IMR-90 (cell line): Measurements from ENCODE around the gene PPAN. TPM values are rescaled to one million over a fixed set of nuclear protein-coding genes. Genes with fewer than 3 reads are reported as not detected.

Experiments
- ATAC-seq: fragments of 200-7000 bp; cut with Tn5 transposase; 2 replicates; pipeline ENCODE4 v1.9.1; 2020; ENCODE audit warnings: low read depth, mild to moderate bottlenecking, moderate library complexity
- BruUV-seq: library from RNA; stranded (reverse); fragments of 400-500 nt; replicated peaks from 2 replicates; lab custom pipeline; 2021; lab: Mats Ljungman, UMichigan
- CTCF ChIA-PET: fragments of 300-600 bp; formaldehyde crosslinking; extraction: SDS; loops from one replicate; lab custom pipeline; 2021; ENCODE audit warnings: antibody characterized with exemption; lab: Yijun Ruan, JAX
- POLR2A ChIA-PET: fragments of 300-600 bp; sonication (Branson Sonifier 250); formaldehyde crosslinking; loops from one replicate; lab custom pipeline; 2022; ENCODE audit warnings: antibody characterized with exemption; ENCODE audit not compliant: unreplicated experiment; lab: Charles Lee
- DNase-seq: peaks from one replicate; pipeline ENCODE4 v3.0.0; 2013
- H2AFZ ChIP-seq: replicated peaks from 2 replicates; pipeline ENCODE3; 2013; ENCODE audit warnings: low read length, mild to moderate bottlenecking; ENCODE audit not compliant: poor library complexity
- H2AK5ac ChIP-seq: 2 replicates; pipeline ENCODE4 v1.6.1; 2013; ENCODE audit warnings: low read depth, low read length, inconsistent platforms
- H2AK9ac ChIP-seq: replicated peaks from 2 replicates; pipeline ENCODE3; 2013; ENCODE audit warnings: mild to moderate bottlenecking, low read depth, low read length, moderate library complexity; ENCODE audit not compliant: poor library complexity
- H2BK120ac ChIP-seq: 2 replicates; pipeline ENCODE4 v1.6.1; 2013; ENCODE audit warnings: low read depth, low read length, inconsistent platforms
- H2BK15ac ChIP-seq: 3 replicates; pipeline ENCODE4 v1.6.1; 2013; ENCODE audit warnings: low read depth, low read length, inconsistent platforms
- H2BK20ac ChIP-seq: 2 replicates; pipeline ENCODE4 v1.6.1; 2013; ENCODE audit warnings: low read depth, mild to moderate bottlenecking, inconsistent platforms, low read length, moderate library complexity
- H2BK5ac ChIP-seq: 2 replicates; pipeline ENCODE4 v1.6.1; 2013; ENCODE audit warnings: mild to moderate bottlenecking, low read depth, low read length, inconsistent platforms; ENCODE audit not compliant: poor library complexity, severe bottlenecking
- H3K14ac ChIP-seq: replicated peaks from 2 replicates; pipeline ENCODE4 v1.6.1; 2013; ENCODE audit warnings: low read depth, low read length, inconsistent platforms
- H3K18ac ChIP-seq: 2 replicates; pipeline ENCODE4 v1.6.1; 2013; ENCODE audit warnings: low read depth, low read length, control low read depth
- H3K23ac ChIP-seq: 2 replicates; pipeline ENCODE4 v1.6.1; 2013; ENCODE audit warnings: low read depth, low read length, inconsistent platforms
- H3K27ac ChIP-seq: 2 replicates; pipeline ENCODE4 v1.5.1; 2013; ENCODE audit warnings: mild to moderate bottlenecking, control low read depth, low read length; ENCODE audit not compliant: insufficient read depth
- H3K27me3 ChIP-seq: 2 replicates; pipeline ENCODE4 v1.6.1; 2013; ENCODE audit warnings: low read length; ENCODE audit not compliant: control insufficient read depth, insufficient read depth
- H3K36me3 ChIP-seq: 2 replicates; pipeline ENCODE4 v1.6.1; 2013; ENCODE audit warnings: low read length, mixed read lengths; ENCODE audit not compliant: control insufficient read depth, insufficient read depth
- H3K4ac ChIP-seq: 2 replicates; pipeline ENCODE4 v1.6.1; 2013; ENCODE audit warnings: low read depth, low read length, inconsistent platforms
- H3K4me1 ChIP-seq: 2 replicates; pipeline ENCODE4 v1.6.1; 2013; ENCODE audit warnings: low read length, mixed read lengths; ENCODE audit not compliant: control insufficient read depth, insufficient read depth
- H3K4me2 ChIP-seq: 2 replicates; pipeline ENCODE4 v1.6.1; 2013; ENCODE audit warnings: low read depth, mild to moderate bottlenecking, control low read depth, low read length, moderate library complexity
- H3K4me3 ChIP-seq: 2 replicates; pipeline ENCODE4 v1.5.1; 2013; ENCODE audit warnings: low read depth, mild to moderate bottlenecking, control low read depth, low read length, moderate library complexity; ENCODE audit not compliant: insufficient read depth
- H3K56ac ChIP-seq: 2 replicates; pipeline ENCODE4 v1.6.1; 2013; ENCODE audit warnings: low read length, inconsistent platforms; ENCODE audit not compliant: insufficient read depth; ENCODE audit errors: extremely low read depth
- H3K79me1 ChIP-seq, 2 experiments: 2 replicates each; pipeline ENCODE4 v1.6.1; 2013; ENCODE audit warnings: low read length in 2 of 2, inconsistent platforms in 1 of 2, low read depth in 1 of 2
- H3K9ac ChIP-seq: 2 replicates; pipeline ENCODE4 v1.6.1; 2013; ENCODE audit warnings: low read depth, low read length, control low read depth
- H3K9me1 ChIP-seq: 2 replicates; pipeline ENCODE4 v1.6.1; 2013; ENCODE audit warnings: low read length, inconsistent platforms; ENCODE audit not compliant: insufficient read depth
- H3K9me3 ChIP-seq: 2 replicates; pipeline ENCODE4 v1.6.1; 2013; ENCODE audit warnings: low read length; ENCODE audit not compliant: control insufficient read depth, insufficient read depth
- H4K20me1 ChIP-seq: 2 replicates; pipeline ENCODE4 v1.6.1; 2013; ENCODE audit warnings: low read length, inconsistent platforms; ENCODE audit not compliant: insufficient read depth
- H4K5ac ChIP-seq: 2 replicates; pipeline ENCODE4 v1.6.1; 2013; ENCODE audit warnings: mild to moderate bottlenecking, low read depth, low read length, control low read depth
- H4K8ac ChIP-seq, 2 experiments: 2 replicates each; pipeline ENCODE4 v1.6.1; 2013; ENCODE audit warnings: low read depth in 2 of 2, low read length in 2 of 2, control low read depth in 1 of 2, inconsistent platforms in 1 of 2
- H4K91ac ChIP-seq: 2 replicates; pipeline ENCODE4 v1.6.1; 2013; ENCODE audit warnings: low read depth, low read length, inconsistent platforms; ENCODE audit not compliant: insufficient read depth
- BHLHE40 ChIP-seq: fragments of 150-350 bp; IDR thresholded peaks from 2 replicates; pipeline ENCODE4 v1.6.1; 2016; ENCODE audit warnings: mild to moderate bottlenecking, low read depth, low read length
- ELK1 ChIP-seq: fragments of 150-350 bp; IDR thresholded peaks from 2 replicates; pipeline ENCODE4 v1.6.1; 2016; ENCODE audit warnings: low read depth, mild to moderate bottlenecking, low read length, moderate library complexity, borderline replicate concordance
- FOS ChIP-seq: fragments of 150-350 bp; IDR thresholded peaks from 2 replicates; pipeline ENCODE4 v1.6.1; 2016; ENCODE audit warnings: low read depth, low read length
- MAFK ChIP-seq: IDR thresholded peaks from 2 replicates; pipeline ENCODE4 v1.6.1; 2012; ENCODE audit warnings: low read depth, low read length, improper control_type of control experiment
- MAZ ChIP-seq: IDR thresholded peaks from 2 replicates; pipeline ENCODE4 v1.6.1; 2012; ENCODE audit warnings: low read depth, mild to moderate bottlenecking, low read length, improper control_type of control experiment, moderate library complexity, borderline replicate concordance
- NFE2L2 ChIP-seq: fragments of 150-350 bp; IDR thresholded peaks from 2 replicates; pipeline ENCODE4 v1.6.1; 2016; ENCODE audit warnings: low read depth, mild to moderate bottlenecking, low read length
- RAD21 ChIP-seq: IDR thresholded peaks from 2 replicates; pipeline ENCODE4 v1.6.1; 2012; ENCODE audit warnings: low read length, improper control_type of control experiment
- SMC3 ChIP-seq: fragments of 150-350 bp; IDR thresholded peaks from 2 replicates; pipeline ENCODE4 v1.6.1; 2016; ENCODE audit warnings: low read depth, mild to moderate bottlenecking, antibody characterized with exemption, low read length, moderate library complexity
- USF2 ChIP-seq: fragments of 150-350 bp; IDR thresholded peaks from 2 replicates; pipeline ENCODE4 v1.6.1; 2017; ENCODE audit warnings: mild to moderate bottlenecking, antibody characterized with exemption, low read length, low read depth
- WGBS, 2 experiments: methylation state at CpG; one replicate each; pipeline versions ENCODE4 v1.1.5 to v1.1.7; 2013; ENCODE audit warnings: missing lambda C conversion rate in 2 of 2; ENCODE audit not compliant: insufficient read length in 1 of 2; ENCODE audit errors: extremely low coverage in 2 of 2; 5-methylcytosine and 5-hydroxymethylcytosine counted together
- dilution Hi-C: fragments of 300-500 bp; cut with HindIII; formaldehyde crosslinking; loops from one replicate; pipeline ENCODE4 v1.14.3; 2018; ENCODE audit warnings: low sequenced_read_pairs; ENCODE audit not compliant: unreplicated experiment
- in situ Hi-C: fragments of 300-500 bp; cut with MboI; formaldehyde crosslinking; loops from 3 replicates; pipeline ENCODE4 v1.14.3; 2019; ENCODE audit warnings: low sequenced_read_pairs, inconsistent platforms, mixed read lengths
- intact Hi-C: fragments of 100-400 bp; cut with micrococcal nuclease; formaldehyde crosslinking; loops from 2 replicates; pipeline ENCODE4 v1.10.0; 2022
- polyA plus RNA-seq, 3 experiments: library from polyadenylated mRNA; depleted of rRNA; stranded (reverse); fragments of >200 nt; gene quantifications; 2 replicates each; pipeline ENCODE4 v1.2.3, GENCODE V29; 2012; ENCODE audit warnings: low replicate concordance in 1 of 3
- total RNA-seq: library from RNA; depleted of rRNA; stranded (reverse); fragments of >200 nt; gene quantifications from 2 replicates; pipeline ENCODE4 v1.2.3, GENCODE V29; 2012

Gene PPAN
- total and polyA plus RNA-seq, 2 of the 4 experiments (the other 2 are of a cell fraction) = 24.0 to 41.6 TPM

DNA sequence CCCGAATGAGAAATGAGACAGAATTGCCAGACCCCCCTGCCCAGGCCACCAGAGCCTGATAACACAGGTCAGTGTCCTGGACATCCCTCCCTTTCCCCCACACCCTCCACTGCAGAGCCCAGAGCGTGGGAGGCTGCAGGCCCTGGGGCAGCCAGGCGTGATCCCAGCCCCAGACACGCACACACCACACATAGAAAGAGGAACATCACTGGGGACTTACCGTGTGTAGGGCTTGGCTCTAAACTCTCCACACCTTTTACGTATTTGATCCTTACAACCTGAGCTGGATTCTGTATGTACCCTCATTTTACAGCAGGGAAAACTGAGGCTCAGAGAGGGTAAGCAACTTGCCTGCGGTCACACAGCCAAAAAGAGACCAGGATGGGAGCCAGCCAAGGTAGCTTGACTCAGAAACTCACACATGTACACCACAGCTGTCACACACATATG, 3.4 kb upstream of the PPAN start:
- dilution Hi-C loops = no loop called here
- H4K91ac ChIP-seq = no peak overlapping the region
- ATAC-seq (no peak), DNase-seq (no peak)
- H3K9me1 ChIP-seq = no peaks in the 10 kb centered on the region
- ChIA-PET CTCF (no interaction called here), POLR2A (no interaction called here)
- WGBS, 2 experiments = 43% methylated on average over 2 of the region's 7 CpGs; no CpG with 5 or more reads in 1 of the 2 experiments
- 0 out of 2 replicates have a peak overlapping the region, but pooled peaks have one; percentile 16 for H2AK5ac ChIP-seq
- H3K27me3 ChIP-seq = no peaks in the 10 kb centered on the region
- H3K79me1 ChIP-seq = peaks cover 2 to 13% of the 10 kb centered on the region in 2 experiments; a peak in 3 of 4 replicates
- H2BK120ac ChIP-seq = no peak overlapping the region
- H4K8ac ChIP-seq = 0 out of 4 replicates have a peak overlapping the region, but pooled peaks of 1 of the 2 experiments have one; percentile 33
- no peak overlapping the region for H3K27ac ChIP-seq
- H3K36me3 ChIP-seq = peaks cover 3% of the 10 kb centered on the region
- no peak overlapping the region for H3K4ac ChIP-seq
- peaks cover 4% of the 10 kb centered on the region for H3K4me1 ChIP-seq
- no peak overlapping the region for H3K23ac ChIP-seq
- no peak overlapping the region for H4K5ac ChIP-seq
- H3K9me3 ChIP-seq = no peaks in the 10 kb centered on the region
- H3K18ac ChIP-seq = no peak overlapping the region
- no peak overlapping the region for H2BK20ac ChIP-seq
- 0 out of 2 replicates have a peak, but pooled peaks cover 5% of the 10 kb centered on the region for H4K20me1 ChIP-seq
- H2AK9ac ChIP-seq = no peak overlapping the region
- H3K56ac ChIP-seq = no peak overlapping the region
- no peak overlapping the region for H2BK5ac ChIP-seq
- TF ChIP-seq FOS (no peak), USF2 (no peak), MAZ (no peak), NFE2L2 (no peak), ELK1 (no peak), RAD21 (no peak), SMC3 (no peak), BHLHE40 (no peak), MAFK (no peak)
- intact Hi-C loops = no loop called here
- no peak overlapping the region for H3K14ac ChIP-seq
- no TSS peak for BruUV-seq
- in situ Hi-C loops = no loop called here
- peak overlapping the region; percentile 76 for H2AFZ ChIP-seq
- H3K4me3 ChIP-seq = no peak overlapping the region
- H2BK15ac ChIP-seq = no peak overlapping the region
- no peak overlapping the region for H3K4me2 ChIP-seq
- peak overlapping the region; percentile 9; the same call in 1 of the 2 replicates for H3K9ac ChIP-seq
